ENCODE data around the gene CD164L2. TPM values are rescaled to one million over a fixed set of nuclear protein-coding genes. Genes with fewer than 3 reads are reported as not detected.

Gene CD164L2
- total RNA-seq, 2 experiments from 2014 or later, result not detected

DNA sequence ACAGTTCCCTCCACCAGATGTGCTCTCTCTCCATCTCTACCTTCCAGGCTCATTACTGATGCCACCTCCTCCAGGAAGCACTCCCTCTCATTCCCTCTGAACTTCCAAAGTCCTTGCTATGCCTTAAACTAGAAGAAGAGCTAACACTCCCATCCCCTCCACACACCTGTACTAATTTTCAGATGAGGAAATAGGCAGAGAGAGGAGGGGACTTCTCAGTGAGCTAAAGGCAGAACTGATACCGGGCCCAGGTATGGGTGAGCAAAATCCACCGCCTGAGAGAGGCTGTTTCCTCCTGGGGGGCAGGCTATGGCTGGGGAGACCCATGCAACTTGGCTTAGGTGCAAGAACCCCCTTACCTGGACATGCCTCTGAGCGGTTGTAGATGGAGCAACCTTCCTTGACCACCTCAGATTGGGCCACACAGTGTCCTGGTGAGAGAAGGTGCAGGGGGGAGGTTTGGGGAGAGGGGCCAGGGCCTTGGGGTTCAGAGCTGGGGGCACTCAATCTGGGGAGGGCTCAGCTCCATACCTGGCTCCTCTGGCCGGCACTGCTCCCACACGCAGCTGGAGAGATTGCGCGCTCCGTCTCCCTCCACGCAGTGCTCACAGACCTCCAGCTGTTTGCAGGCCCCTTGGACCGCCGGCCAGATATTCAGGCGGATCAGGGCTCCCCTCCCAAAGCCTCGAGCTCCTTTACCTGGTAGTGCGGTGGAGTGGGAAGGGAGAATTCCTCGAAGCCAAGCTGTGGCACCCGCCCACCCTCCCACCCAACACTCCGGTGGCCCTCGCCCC, 967 bp downstream of the CD164L2 start:
- Mint-ChIP-seq H3K4me1 (no peaks in the 10 kb centered on the region), H3K27ac (no peak overlapping the region), H3K36me3 (no peaks in the 10 kb centered on the region), H3K4me3 (no peak overlapping the region), H3K27me3 (peaks cover 12% of the 10 kb centered on the region), H3K9me3 (no peaks in the 10 kb centered on the region)
- DNase-seq, result no peak

DNA sequence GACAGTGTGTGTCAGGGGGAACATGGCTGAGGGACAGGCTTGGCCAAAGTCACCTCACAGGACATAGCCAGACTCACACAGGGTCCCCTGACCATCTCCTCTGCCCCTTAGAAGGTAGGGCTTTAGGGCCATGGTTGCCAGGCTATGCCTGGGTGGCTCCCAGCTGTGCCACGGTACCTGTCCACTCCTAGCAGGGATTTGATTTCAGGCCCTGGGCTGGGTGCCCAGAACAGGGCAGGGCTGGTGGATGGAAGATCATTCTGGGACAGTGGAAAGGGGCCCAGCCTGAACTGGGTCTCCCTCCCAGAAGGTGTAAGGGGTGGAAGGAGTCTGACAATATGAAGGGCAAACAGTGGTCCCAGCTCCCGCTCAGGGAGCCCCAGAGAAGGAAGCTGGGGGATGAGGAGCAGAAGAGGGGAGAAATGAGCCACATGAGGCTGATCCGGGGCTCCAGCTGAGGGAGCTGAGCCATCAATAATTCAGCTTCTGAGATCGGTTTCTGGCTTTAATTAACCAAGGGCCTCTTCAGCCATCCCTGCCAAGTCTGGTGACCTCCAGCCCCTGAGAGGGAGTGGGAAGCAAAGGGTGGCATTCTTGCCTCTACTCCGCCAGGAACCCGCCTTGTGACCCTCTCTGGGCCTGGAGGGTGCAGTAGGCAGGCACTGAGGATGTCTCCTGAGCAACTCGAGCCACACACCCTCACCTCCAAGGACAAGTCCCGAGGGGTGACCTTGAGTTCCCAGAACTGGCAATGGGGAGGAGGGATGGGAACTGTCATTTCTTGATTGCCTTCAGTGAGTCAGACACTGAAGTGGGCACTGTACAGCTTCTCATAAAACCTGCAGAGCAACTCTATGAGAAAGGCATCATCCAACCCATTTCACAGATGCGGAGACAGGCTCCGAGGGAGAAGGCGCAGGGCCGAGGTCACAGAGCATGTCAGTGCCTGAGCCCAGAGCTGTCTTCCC, 2.1 kb downstream of the CD164L2 start:
- Mint-ChIP-seq H3K9me3 (no peaks in the 10 kb centered on the region), H3K4me1 (no peaks in the 10 kb centered on the region), H3K27ac (no peak overlapping the region), H3K4me3 (no peak overlapping the region), H3K27me3 (peaks cover 9% of the 10 kb centered on the region), H3K36me3 (no peaks in the 10 kb centered on the region)
- DNase-seq, result no peak

DNA sequence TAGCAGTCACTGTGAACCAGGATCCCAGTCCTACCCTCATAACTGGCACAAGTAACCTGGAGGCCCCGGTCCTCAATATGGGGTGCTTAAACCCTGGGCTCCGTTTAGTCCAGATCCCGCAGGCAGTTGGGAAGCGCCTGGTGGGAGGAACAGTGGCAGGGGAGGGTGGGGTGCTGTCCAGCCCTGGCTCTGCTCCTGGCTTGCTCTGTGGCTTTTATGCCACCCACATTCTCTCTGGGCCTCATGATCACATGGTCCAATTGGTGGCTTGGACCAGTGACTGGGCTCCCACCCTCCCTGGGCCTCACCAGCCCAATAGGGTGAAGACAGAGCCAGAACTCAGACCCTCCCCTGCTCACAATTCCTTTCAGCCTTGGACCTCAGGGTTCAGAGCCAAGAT, 2.9 kb downstream of the CD164L2 start:
- DNase-seq, result no peak
- Mint-ChIP-seq H3K4me1 (no peaks in the 10 kb centered on the region), H3K27ac (no peak overlapping the region)

DNA sequence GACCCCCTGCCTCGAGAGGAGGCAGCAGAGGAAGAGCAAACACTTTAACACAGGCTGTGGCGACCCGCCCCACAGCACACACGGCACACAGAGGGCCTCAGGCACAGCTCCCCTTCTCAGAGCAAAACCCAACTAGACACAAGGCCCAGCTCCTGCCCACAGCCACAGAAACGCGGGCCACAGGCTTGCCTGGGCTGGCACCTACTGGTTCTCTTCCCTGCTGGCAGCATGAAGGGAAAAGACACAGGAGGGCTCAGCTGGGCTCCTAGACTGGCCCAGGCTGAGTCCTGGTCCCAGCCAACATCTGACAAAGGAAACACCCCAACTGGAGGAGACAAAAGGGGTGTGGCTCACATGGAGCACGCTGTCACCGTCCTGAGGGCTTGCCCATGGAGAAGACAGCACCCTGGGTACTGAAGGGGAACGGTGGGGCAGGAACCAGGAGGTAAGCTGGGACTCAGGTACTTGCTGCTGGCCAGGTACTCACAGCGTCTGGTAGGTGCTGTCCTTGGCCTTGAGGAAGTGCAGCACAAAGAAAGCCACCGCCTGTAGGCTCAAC, 3.5 kb downstream of the CD164L2 start:
- no peaks in the 10 kb centered on the region for H3K36me3 Mint-ChIP-seq
- DNase-seq, result no peak
- H3K27me3 Mint-ChIP-seq, result peaks cover 8% of the 10 kb centered on the region
- no peaks in the 10 kb centered on the region for H3K9me3 Mint-ChIP-seq
- no peak overlapping the region for H3K27ac Mint-ChIP-seq
- no peak overlapping the region for H3K4me3 Mint-ChIP-seq
- no peaks in the 10 kb centered on the region for H3K4me1 Mint-ChIP-seq

More for the DNA sequence above, 2.9 kb downstream of the CD164L2 start:
- Mint-ChIP-seq H3K36me3 (no peaks in the 10 kb centered on the region), H3K9me3 (no peaks in the 10 kb centered on the region), H3K27me3 (peaks cover 8% of the 10 kb centered on the region), H3K4me3 (no peak overlapping the region)

DNA sequence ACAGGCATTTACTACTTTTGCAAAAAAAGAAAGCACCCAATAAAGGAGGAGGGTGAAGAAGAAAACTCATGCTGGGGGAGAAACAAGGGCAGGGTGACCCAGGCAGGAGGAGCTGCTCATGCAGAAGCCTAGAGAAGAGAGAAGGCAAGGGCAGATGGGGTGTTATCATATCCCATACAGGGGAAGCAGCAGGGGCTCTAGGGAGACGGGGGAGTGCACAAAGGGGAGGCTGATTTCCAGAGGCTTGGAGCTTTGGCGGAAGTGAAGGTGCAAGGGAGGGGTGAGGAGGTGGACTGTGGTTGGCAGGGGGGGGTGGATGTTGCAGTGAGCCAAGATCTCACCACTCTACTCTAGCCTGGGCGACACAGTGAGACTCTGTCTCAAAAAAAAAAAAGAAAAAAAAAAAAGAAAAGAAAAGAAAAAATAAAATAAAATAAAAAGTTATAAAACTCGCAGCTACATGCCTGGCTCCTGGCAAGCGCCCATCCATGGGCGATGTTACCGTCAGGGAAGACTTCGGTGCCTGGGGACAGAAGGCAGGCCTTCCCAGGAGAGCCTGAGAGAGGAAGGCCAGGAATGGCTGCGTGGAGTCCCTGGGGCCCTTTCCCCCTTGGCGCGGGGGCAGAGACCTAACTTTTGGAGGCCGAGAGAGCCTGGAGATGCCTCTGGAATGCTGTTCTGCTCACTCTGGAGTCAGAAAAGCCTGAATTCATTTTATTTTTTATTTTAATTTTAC, 5.2 kb downstream of the CD164L2 start:
- no peak overlapping the region for H3K4me3 Mint-ChIP-seq
- H3K27me3 Mint-ChIP-seq, result peaks cover 4% of the 10 kb centered on the region
- DNase-seq, result no peak
- no peaks in the 10 kb centered on the region for H3K36me3 Mint-ChIP-seq
- no peaks in the 10 kb centered on the region for H3K4me1 Mint-ChIP-seq
- H3K9me3 Mint-ChIP-seq, result no peaks in the 10 kb centered on the region
- H3K27ac Mint-ChIP-seq, result no peak overlapping the region

DNA sequence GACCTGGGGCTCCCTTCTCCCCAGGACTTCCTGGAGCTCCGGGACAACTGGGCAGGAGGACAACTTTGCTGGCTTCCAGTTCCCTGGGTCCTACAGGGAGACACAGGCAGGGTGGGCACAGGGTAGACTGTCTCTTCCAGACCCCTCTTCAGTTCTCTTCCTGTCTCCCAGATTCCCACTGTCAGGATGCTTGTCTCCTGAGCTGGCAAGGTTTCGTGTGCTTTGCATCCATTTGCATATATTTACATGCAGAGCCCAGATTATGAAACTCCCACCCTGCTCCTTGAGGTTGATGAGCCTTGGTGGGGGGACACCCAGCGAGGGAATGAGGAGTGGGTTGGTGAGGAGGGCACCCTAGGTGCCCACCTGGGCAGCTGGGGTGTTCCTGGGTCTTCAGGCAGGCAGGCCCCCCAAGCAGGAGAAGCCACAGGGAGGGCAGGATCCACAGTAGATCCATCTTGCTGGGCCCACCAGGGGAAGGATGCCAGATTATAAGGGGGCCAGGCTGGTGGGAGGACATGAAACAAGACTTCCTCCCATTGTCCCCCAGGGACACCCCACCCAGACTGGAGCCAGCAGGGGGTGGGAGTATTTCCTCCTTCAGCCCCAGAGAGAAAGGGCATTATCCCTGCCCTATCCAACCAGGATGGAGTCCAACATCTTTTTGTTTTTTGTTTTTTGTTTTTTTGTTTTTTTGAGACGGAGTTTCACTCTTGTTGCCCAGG, 8.6 kb downstream of the CD164L2 start, which contains the start of gene FCN3:
FCN3 (minus strand) TSS at position 463 of the 725 bp plus-strand sequence; CDS start at position 457, 6 bp downstream.
- no peak within 1 kb of the TSS for H3K27ac Mint-ChIP-seq
- no peak within 1 kb of the TSS for H3K4me3 Mint-ChIP-seq
- H3K36me3 Mint-ChIP-seq, result no peaks in the 10 kb centered on the region
- H3K27me3 Mint-ChIP-seq, result no peaks in the 10 kb centered on the region
- DNase-seq, result no peak
- H3K4me1 Mint-ChIP-seq, result peaks cover 4% of the 10 kb centered on the region
- no peaks in the 10 kb centered on the region for H3K9me3 Mint-ChIP-seq

DNA sequence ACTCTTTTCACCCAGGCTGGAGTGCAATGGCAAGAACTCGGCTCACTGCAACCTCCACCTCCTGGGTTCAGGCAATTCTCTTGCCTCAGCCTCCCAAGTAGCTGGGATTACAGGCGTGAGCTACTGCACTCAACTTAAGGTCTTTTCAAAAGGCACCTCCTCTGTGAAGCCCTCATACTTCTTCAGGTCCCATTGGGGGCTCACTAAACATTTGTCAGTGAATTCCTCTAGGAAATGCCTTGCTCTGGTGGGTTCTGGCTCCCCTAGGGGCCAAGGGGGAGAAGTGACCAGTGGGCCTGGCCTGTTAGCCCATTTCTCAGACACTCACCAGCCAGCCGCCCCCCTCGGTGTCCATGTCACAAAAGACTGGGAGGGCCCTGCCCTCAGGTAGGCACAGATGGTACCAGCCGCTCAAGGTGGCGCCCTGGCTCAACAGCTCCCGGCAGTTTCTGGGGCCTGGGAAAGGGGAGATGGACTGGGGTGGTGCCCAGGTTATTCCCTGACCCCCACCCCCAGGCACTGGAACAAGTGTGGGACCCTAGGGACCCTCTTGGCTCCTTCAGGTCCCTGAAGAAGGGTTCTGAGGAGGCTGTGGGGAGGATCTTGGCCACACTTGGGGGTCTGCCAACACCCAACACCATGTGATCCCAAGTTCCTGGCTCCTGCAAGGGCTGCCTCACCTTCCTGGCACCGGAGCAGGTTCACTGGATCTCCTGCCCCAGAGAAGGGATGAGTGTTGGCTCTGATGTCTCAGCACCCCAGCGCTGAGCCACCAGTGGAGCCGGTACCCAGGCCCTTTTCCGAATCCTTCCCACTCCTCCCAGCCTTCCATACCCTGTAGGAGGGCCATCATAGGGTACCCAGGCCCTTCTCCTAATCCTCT, 10.1 kb downstream of the CD164L2 start:
- H3K9me3 Mint-ChIP-seq, result no peaks in the 10 kb centered on the region
- H3K4me1 Mint-ChIP-seq, result peaks cover 12% of the 10 kb centered on the region
- no peaks in the 10 kb centered on the region for H3K36me3 Mint-ChIP-seq
- no peaks in the 10 kb centered on the region for H3K27me3 Mint-ChIP-seq
- DNase-seq, result no peak
- no peak overlapping the region for H3K4me3 Mint-ChIP-seq
- H3K27ac Mint-ChIP-seq, result no peak overlapping the region

DNA sequence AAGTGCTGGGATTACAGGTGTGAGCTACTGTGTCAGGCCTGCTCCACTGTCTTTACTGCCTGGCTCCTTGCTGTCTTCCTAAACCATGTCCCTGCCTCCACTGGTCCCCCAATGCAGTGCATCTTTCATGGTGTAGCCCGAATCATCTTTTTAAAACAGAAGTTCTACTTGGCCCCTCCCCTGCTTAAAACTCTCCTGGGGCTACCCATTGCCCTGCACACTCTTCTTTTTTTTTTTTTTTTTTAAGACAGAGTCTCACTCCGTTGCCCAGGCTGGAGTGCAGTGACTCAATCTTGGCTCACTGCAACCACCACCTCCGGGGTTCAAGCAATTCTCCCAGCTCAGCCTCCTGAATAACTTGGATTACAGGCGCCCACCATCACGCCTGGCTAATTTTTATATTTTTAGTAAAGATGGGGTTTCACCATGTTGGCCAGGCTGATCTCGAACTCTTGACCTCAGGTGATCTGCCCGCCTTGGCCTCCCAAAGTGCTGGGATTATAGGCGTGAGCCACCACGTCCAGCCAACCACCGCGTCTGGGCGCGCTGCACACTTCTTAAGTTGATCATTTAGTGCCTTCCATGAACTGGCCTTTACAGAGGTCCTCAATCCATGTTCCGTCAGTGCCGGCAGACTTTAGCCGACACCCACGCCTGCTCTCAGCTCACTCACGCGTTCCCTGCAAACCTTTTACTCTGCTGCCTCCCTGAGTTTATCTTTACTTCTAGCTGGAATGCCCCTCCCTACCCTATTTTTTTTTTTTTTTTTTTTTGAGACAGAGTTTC, 10.9 kb downstream of the CD164L2 start:
- H3K36me3 Mint-ChIP-seq, result no peaks in the 10 kb centered on the region
- H3K9me3 Mint-ChIP-seq, result no peaks in the 10 kb centered on the region
- no peak for DNase-seq
- H3K27me3 Mint-ChIP-seq, result no peaks in the 10 kb centered on the region
- no peak overlapping the region for H3K4me3 Mint-ChIP-seq
- peaks cover 12% of the 10 kb centered on the region for H3K4me1 Mint-ChIP-seq
- no peak overlapping the region for H3K27ac Mint-ChIP-seq

DNA sequence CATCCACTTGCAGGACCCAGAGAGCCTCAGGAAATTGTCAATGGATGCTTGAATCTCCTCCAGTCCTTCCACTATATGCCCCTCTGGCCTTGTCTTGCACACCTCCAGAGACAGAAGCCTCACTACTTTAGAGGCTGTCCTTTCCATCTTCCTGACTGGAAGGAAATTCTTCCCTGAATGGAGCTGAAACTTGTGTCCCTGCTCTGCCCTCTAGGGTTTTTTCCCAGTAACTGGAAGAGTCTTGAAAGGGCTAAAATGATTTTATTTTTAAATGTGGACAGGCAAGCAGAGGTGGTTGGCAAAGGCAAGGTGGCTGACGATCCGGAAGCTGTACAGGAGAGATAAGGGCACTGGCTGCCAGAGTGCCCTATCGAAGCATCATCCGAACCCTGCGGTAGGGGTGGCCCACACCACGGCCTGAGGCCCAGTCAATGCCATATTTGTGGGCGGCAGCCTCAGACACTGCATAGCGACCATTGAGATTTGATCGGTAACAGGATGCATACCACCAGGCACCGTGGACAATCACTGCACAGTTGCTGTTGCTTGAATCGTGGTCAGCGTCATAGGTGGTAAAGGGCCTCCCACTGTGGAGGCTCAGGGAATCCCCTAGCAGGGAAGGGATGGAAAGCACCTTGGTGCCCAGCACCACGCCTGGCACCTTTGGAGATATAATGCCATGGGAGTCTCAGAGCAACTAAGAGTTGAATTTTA, 14.1 kb downstream of the CD164L2 start:
- DNase-seq, result no peak
- H3K4me3 Mint-ChIP-seq, result no peak overlapping the region
- peaks cover 27% of the 10 kb centered on the region for H3K4me1 Mint-ChIP-seq
- H3K36me3 Mint-ChIP-seq, result no peaks in the 10 kb centered on the region
- H3K9me3 Mint-ChIP-seq, result no peaks in the 10 kb centered on the region
- H3K27ac Mint-ChIP-seq, result no peak overlapping the region
- H3K27me3 Mint-ChIP-seq, result no peaks in the 10 kb centered on the region

DNA sequence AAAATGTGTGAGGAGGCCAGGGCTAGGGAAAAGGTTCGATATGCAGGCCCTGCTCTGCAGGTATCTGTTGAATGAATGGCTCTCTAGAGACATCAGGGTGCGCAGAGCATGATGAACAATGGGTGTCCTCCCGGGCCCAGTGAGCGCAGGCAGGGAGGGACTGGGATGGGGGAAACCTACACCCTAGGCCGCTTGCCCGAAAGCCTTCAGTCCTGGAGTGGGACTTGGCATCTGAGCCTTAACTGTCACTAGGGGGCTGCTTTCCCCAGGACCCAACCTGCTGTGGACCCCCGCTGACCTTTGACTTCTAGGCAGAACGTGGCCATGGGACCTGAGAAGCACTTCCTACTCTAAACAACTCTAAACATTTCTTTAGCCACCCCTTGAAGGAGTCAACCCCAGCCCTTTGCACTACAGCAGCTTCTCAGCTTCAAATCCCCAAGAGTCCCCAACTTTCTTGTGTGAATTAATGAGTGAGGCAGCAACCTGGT, 15.9 kb downstream of the CD164L2 start:
- H3K4me3 Mint-ChIP-seq, result peak overlapping the region; percentile 71
- H3K27ac Mint-ChIP-seq, result no peak overlapping the region
- DNase-seq, result no peak
- H3K36me3 Mint-ChIP-seq, result no peaks in the 10 kb centered on the region
- no peaks in the 10 kb centered on the region for H3K27me3 Mint-ChIP-seq
- no peaks in the 10 kb centered on the region for H3K9me3 Mint-ChIP-seq
- H3K4me1 Mint-ChIP-seq, result peaks cover 27% of the 10 kb centered on the region

DNA sequence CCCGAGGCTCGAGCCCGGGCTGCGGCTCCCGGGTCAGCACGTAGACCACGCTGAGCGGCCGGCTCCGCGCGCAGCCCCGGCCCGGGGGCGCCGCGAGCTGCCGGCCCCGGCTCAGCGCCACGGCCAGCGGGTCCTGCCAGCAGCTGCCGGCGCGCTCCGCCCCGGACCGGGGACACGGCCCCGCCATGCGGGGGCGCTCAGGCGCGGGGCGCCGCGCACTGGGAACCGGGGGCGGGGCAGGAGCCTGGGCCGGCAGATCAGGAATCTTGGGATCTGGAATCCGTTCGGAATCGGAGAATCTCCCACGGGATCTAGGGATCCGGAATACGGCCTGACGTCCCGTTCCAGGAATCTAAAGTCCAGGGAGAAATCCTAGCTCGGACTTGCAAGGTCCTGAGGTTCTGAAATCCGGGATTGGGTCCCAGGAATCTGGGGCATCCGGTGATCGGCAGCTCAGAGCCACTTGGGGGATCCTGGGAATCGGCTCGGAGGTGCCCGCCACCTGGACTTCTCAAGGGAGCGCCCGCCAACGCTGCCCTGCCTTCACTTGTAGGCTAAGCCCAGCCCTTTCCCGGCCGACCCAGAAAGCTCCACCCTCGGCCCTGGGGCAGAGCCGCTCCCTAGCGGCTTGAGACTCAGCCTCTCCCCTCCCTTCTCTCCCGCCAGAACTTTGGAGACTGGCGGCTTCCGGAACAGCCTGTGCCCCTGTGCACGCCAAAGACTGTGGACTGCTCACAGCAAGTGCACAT, 16.5 kb downstream of the CD164L2 start, which contains the start of gene MAP3K6:
MAP3K6 (minus strand) TSS at position 551 of the 749 bp plus-strand sequence; CDS start at position 187, 364 bp downstream.
- Mint-ChIP-seq H3K4me1 (peaks cover 27% of the 10 kb centered on the region), H3K9me3 (no peaks in the 10 kb centered on the region), H3K4me3 (peak within 1 kb of the TSS; percentile 84), H3K27me3 (no peaks in the 10 kb centered on the region), H3K27ac (peak within 1 kb of the TSS; percentile 69), H3K36me3 (no peaks in the 10 kb centered on the region)
- peak; percentile 49 for DNase-seq

DNA sequence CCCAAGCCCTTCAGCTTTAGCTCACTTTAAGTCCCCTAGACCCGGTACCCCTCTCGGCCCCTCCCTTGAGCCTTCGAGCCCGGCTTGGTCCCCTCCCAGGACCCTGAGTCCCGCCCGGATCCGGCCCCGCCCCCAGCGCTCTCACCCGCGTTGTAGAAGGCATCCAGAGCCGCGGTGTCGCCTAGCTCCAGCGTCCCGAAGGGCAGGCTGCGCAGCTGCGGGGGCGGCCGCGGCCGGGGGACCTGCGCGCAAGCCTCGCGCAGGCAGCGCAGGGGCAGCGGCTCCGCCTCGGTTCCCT, 17.1 kb downstream of the CD164L2 start:
- Mint-ChIP-seq H3K27ac (peak overlapping the region; percentile 69), H3K36me3 (no peaks in the 10 kb centered on the region), H3K4me1 (peaks cover 27% of the 10 kb centered on the region), H3K4me3 (peak overlapping the region; percentile 84), H3K27me3 (no peaks in the 10 kb centered on the region), H3K9me3 (no peaks in the 10 kb centered on the region)
- peak; percentile 87 for DNase-seq
